Erythroblast (primary cell): Measurements from ENCODE around the gene PSMA5.
"Not testable (repeated sequence)": the region's sequence is repeated elsewhere in the genome, so short reads cannot be mapped to it uniquely, and the experiment has no call there.

Source experiments
- GATA1 ChIP-seq: IDR thresholded peaks from 2 replicates; pipeline ENCODE4 v1.6.1; 2011; ENCODE audit warnings: low read depth, mild to moderate bottlenecking, control low read depth, low read length, moderate library complexity
- POLR2A ChIP-seq: IDR thresholded peaks from 2 replicates; pipeline ENCODE4 v1.6.1; 2011; ENCODE audit warnings: mild to moderate bottlenecking, low read length

GRCh38 chr1:109445949-109446695, 19.9 kb upstream of the PSMA5 start:
- TF ChIP-seq POLR2A, GATA1: not testable (repeated sequence)
